DOHH2 (cell line): ENCODE data around the gene ANO6.

Source experiments
- H3F3A ChIP-seq: fragments of 200-600 bp; sonication (generic), shearing (Covaris generic); 2 replicates; pipeline ENCODE4 v1.6.0; 2016; ENCODE audit warnings: antibody characterized with exemption, mild to moderate bottlenecking; ENCODE audit not compliant: control insufficient read depth, insufficient read depth
- H3K27ac ChIP-seq: fragments of 200-600 bp; sonication (generic); 2 replicates; pipeline ENCODE4 v1.5.1; 2014; ENCODE audit warnings: low read depth, mild to moderate bottlenecking, low read length, moderate library complexity
- H3K27me3 ChIP-seq: fragments of 200-600 bp; sonication (generic); 2 replicates; pipeline ENCODE4 v1.6.1; 2014; ENCODE audit warnings: mild to moderate bottlenecking, low read length, mixed read lengths; ENCODE audit not compliant: control insufficient read depth
- H3K36me3 ChIP-seq: fragments of 200-600 bp; sonication (generic); 2 replicates; pipeline ENCODE4 v1.6.1; 2014; ENCODE audit warnings: mild to moderate bottlenecking, low read length, moderate library complexity, mixed read lengths; ENCODE audit not compliant: control insufficient read depth
- H3K4me1 ChIP-seq: fragments of 200-600 bp; sonication (generic); 2 replicates; pipeline ENCODE4 v1.6.1; 2014; ENCODE audit warnings: mild to moderate bottlenecking, low read length, mixed read lengths; ENCODE audit not compliant: control insufficient read depth
- H3K4me2 ChIP-seq: fragments of 200-600 bp; sonication (generic); 2 replicates; pipeline ENCODE4 v1.6.0; 2014; ENCODE audit warnings: mild to moderate bottlenecking, low read length, moderate library complexity
- H3K4me3 ChIP-seq: fragments of 200-600 bp; sonication (generic); 2 replicates; pipeline ENCODE4 v1.5.1; 2014; ENCODE audit warnings: mild to moderate bottlenecking, low read length, mixed read lengths
- H3K79me2 ChIP-seq: fragments of 200-600 bp; sonication (generic); 2 replicates; pipeline ENCODE4 v1.6.1; 2014; ENCODE audit warnings: mild to moderate bottlenecking, low read length, mixed read lengths; ENCODE audit not compliant: control insufficient read depth
- H3K9me2 ChIP-seq: fragments of 200-600 bp; sonication (generic); replicated peaks from 2 replicates; pipeline ENCODE4 v1.6.1; 2014; ENCODE audit warnings: mild to moderate bottlenecking, low read length, mixed read lengths; ENCODE audit not compliant: control insufficient read depth
- H3K9me3 ChIP-seq: fragments of 200-600 bp; sonication (generic); 2 replicates; pipeline ENCODE4 v1.6.1; 2014; ENCODE audit warnings: antibody characterized with exemption, low read length, mixed read lengths; ENCODE audit not compliant: control insufficient read depth, insufficient read depth
- H4K20me1 ChIP-seq: fragments of 200-600 bp; sonication (generic); 2 replicates; pipeline ENCODE4 v1.6.0; 2014; ENCODE audit warnings: low read depth, mild to moderate bottlenecking, antibody characterized with exemption, low read length, moderate library complexity; ENCODE audit not compliant: control insufficient read depth, insufficient read depth
- EZH2phosphoT487 ChIP-seq: fragments of 200-600 bp; sonication (generic); IDR thresholded peaks from 2 replicates; pipeline ENCODE4 v1.6.1; 2017; ENCODE audit warnings: borderline replicate concordance, mild to moderate bottlenecking, antibody characterized with exemption, low read length, moderate library complexity, mixed read lengths
- TF ChIP-seq, protein P1 (sequence below): fragments of 200-600 bp; sonication (generic); IDR thresholded peaks from one replicate; pipeline ENCODE4 v1.5.1; 2014; ENCODE audit warnings: antibody characterized with exemption, mild to moderate bottlenecking, low read depth, low read length; ENCODE audit not compliant: poor library complexity, severe bottlenecking

Gene ANO6

DNA sequence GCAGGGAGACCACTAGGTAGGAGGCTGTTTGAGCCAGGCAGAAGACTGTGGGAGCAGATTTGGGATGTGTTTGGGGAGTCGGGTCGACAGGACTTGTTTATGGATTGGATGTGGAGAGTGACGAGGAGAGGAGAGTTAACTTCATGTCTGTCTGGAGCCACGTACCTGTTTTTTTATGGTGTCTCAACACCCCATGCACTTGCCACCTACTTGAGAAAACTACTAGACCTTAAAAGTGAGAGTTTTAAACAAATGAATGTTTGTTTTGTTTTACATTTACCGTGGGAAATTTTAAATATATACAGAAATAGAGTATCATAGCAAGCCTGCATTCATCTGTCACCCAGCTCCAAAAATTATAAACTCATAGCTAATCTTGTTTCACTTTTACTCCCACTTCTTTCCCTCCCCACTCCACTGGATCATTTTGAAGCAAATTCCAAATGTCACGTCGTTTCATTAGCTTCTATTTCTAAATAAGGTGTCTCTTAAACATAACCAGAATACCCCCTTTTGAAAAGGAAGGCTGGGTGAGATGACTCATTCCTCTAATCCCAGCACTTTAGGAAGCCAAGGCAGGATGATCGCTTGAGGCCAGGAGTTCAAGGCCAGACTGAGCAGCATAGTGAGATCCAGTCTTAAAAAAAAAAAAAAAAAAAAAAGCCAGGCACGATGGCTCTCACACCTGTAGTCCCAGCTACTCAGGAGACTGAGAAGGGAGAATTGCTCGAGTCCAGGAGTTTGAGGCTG, 136.2 kb downstream of the ANO6 start:
- TF ChIP-seq, protein P1, sequence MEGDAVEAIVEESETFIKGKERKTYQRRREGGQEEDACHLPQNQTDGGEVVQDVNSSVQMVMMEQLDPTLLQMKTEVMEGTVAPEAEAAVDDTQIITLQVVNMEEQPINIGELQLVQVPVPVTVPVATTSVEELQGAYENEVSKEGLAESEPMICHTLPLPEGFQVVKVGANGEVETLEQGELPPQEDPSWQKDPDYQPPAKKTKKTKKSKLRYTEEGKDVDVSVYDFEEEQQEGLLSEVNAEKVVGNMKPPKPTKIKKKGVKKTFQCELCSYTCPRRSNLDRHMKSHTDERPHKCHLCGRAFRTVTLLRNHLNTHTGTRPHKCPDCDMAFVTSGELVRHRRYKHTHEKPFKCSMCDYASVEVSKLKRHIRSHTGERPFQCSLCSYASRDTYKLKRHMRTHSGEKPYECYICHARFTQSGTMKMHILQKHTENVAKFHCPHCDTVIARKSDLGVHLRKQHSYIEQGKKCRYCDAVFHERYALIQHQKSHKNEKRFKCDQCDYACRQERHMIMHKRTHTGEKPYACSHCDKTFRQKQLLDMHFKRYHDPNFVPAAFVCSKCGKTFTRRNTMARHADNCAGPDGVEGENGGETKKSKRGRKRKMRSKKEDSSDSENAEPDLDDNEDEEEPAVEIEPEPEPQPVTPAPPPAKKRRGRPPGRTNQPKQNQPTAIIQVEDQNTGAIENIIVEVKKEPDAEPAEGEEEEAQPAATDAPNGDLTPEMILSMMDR: no peak
- no peak for TF ChIP-seq EZH2phosphoT487
- H3K4me1 ChIP-seq: peaks cover 9% of the 10 kb centered on the region
- H3F3A ChIP-seq: no peaks in the 10 kb centered on the region
- no peaks in the 10 kb centered on the region for H4K20me1 ChIP-seq
- no peaks in the 10 kb centered on the region for H3K9me3 ChIP-seq
- H3K4me3 ChIP-seq: no peak overlapping the region
- no peaks in the 10 kb centered on the region for H3K9me2 ChIP-seq
- peaks cover 32% of the 10 kb centered on the region for H3K36me3 ChIP-seq
- no peak overlapping the region for H3K27ac ChIP-seq
- H3K4me2 ChIP-seq: no peak overlapping the region
- no peaks in the 10 kb centered on the region for H3K27me3 ChIP-seq
- H3K79me2 ChIP-seq: no peaks in the 10 kb centered on the region

DNA sequence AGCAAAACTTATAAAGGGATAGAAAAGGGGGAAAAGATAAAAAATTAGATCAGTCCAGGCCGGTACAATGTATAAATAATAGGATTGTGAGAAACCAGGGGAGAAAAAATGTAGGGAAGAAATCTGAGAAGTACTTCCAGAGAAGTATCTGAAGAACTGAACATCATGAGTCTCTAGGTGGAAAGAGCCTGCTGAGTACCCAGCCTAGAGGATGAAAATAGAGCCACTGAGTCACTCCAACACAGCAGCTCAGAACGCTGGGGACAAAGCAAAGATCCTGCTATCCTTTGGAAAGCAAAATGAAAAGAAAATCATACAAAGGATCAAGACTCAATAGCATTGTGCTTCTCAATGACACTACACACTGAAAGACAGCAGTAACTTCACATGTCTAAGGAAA, 138.0 kb downstream of the ANO6 start:
- no peak overlapping the region for H3K4me3 ChIP-seq
- H3K4me1 ChIP-seq: peaks cover 9% of the 10 kb centered on the region
- no peak overlapping the region for H3K4me2 ChIP-seq
- no peak for TF ChIP-seq EZH2phosphoT487
- TF ChIP-seq, protein P1: no peak
- H3K27ac ChIP-seq: no peak overlapping the region
- H3K9me2 ChIP-seq: no peaks in the 10 kb centered on the region
- no peaks in the 10 kb centered on the region for H3K79me2 ChIP-seq
- no peaks in the 10 kb centered on the region for H3K27me3 ChIP-seq
- H3K9me3 ChIP-seq: no peaks in the 10 kb centered on the region
- H3K36me3 ChIP-seq: peaks cover 27% of the 10 kb centered on the region
- no peaks in the 10 kb centered on the region for H4K20me1 ChIP-seq
- no peaks in the 10 kb centered on the region for H3F3A ChIP-seq

DNA sequence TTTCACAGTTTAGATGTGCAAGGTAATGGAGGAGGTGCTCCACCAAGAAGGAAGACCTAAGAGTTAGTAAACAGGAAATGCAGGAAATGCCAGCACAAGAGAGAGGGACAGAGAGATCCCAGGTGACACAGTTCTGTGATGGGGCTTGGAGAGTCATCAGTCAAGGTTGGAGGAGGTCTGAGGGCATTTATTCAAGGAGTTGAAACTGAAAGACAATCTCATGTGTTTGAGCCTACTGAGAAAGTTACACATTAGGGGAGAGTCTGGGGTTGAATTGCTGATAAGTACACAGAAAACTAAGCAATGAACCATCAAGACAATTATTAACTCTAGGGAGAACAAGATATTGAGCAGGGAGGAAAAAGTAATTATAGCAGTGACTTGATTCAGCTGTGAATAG, 138.5 kb downstream of the ANO6 start:
- H3K9me3 ChIP-seq: no peaks in the 10 kb centered on the region
- H3K4me2 ChIP-seq: no peak overlapping the region
- no peaks in the 10 kb centered on the region for H3F3A ChIP-seq
- H3K4me1 ChIP-seq: peaks cover 9% of the 10 kb centered on the region
- no peak overlapping the region for H3K4me3 ChIP-seq
- H3K36me3 ChIP-seq: peaks cover 25% of the 10 kb centered on the region
- no peak overlapping the region for H3K27ac ChIP-seq
- no peak for TF ChIP-seq EZH2phosphoT487
- TF ChIP-seq, protein P1: no peak
- H3K27me3 ChIP-seq: no peaks in the 10 kb centered on the region
- no peaks in the 10 kb centered on the region for H3K9me2 ChIP-seq
- H4K20me1 ChIP-seq: no peaks in the 10 kb centered on the region
- no peaks in the 10 kb centered on the region for H3K79me2 ChIP-seq
